22Rv1 (cell line): ENCODE measurements around the gene LRMDA.

Experiments used
- H3K27ac ChIP-seq: fragments of 450-650 bp; 2 replicates; pipeline ENCODE4 v1.5.1; 2017
- ZFX ChIP-seq: fragments of 450-650 bp; IDR thresholded peaks from 2 replicates; pipeline ENCODE4 v1.6.1; 2017; ENCODE audit warnings: antibody characterized with exemption, borderline replicate concordance
- TF ChIP-seq, protein P1 (sequence below): fragments of 450-650 bp; IDR thresholded peaks from 2 replicates; pipeline ENCODE4 v1.5.1; 2017; ENCODE audit warnings: mild to moderate bottlenecking

The LRMDA gene

DNA sequence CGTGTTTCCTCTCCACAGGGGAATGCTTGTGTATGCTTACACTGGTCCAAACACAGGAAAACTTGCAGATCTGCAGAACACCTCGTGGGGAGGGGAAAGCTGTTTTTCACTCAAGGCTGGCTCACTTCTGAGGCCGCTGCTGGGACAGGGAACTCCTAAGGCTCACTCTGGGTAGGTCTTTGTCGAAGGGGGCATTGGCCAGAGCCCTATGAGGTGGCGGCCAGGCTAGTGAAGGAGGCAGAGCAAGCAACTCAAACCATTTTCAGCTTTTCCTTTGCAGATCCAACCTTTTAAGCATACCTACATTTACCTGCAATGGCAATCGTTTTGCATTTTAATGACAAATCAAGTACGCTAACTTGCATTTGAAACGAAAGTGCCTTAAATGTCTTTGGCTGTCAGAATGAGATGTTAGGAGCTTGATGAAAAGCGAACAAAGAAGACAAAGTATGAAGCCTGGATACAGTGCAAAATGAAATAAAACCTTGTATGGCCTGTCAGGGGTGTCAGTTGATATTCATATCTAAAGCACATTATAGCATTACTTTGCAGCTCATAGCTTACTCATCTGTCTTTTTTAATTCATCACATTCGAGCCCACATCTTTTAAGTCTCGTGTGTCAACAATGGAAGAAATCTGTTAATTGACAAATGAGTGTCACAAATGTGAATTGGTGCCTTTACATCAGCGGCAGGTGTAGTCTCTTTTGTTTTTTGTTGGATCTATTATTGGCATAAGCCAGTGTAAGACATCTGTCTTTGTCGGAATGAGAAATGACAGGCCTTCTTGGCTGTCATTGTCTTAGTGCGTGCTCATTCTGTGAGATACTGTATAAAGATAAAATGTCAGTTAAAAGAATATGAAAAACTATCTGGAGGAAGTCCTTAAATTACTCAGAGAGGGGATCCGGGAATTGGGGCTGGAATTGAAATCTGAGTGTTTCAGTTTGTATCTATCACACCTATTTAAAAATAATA is 30.5 kb downstream of the LRMDA start:
- H3K27ac ChIP-seq, result no peak overlapping the region
- TF ChIP-seq, protein P1, sequence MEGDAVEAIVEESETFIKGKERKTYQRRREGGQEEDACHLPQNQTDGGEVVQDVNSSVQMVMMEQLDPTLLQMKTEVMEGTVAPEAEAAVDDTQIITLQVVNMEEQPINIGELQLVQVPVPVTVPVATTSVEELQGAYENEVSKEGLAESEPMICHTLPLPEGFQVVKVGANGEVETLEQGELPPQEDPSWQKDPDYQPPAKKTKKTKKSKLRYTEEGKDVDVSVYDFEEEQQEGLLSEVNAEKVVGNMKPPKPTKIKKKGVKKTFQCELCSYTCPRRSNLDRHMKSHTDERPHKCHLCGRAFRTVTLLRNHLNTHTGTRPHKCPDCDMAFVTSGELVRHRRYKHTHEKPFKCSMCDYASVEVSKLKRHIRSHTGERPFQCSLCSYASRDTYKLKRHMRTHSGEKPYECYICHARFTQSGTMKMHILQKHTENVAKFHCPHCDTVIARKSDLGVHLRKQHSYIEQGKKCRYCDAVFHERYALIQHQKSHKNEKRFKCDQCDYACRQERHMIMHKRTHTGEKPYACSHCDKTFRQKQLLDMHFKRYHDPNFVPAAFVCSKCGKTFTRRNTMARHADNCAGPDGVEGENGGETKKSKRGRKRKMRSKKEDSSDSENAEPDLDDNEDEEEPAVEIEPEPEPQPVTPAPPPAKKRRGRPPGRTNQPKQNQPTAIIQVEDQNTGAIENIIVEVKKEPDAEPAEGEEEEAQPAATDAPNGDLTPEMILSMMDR, result no peak
- TF ChIP-seq ZFX, result no peak

DNA sequence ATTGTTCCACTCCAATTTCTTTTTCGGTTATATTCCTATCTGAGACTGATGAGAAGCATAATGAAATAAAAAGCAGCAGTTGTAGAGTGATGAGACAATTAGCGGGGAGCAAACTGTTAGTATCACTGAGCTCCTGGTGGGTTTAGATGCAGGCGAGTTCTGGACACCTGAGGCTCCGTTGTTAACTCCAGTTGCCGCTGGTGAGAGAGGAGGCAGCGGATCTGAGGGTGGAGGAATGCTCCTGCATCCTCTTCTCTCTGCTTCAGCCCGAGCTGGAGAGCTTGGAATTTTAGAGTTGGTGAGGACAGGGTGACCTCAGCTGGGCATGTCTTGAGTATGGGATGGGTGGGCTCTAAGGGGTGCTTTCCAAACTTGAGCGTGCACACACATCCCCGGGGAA is 31.4 kb downstream of the LRMDA start:
- H3K27ac ChIP-seq, result no peak overlapping the region
- TF ChIP-seq ZFX, result no peak
- TF ChIP-seq, protein P1, result no peak

DNA sequence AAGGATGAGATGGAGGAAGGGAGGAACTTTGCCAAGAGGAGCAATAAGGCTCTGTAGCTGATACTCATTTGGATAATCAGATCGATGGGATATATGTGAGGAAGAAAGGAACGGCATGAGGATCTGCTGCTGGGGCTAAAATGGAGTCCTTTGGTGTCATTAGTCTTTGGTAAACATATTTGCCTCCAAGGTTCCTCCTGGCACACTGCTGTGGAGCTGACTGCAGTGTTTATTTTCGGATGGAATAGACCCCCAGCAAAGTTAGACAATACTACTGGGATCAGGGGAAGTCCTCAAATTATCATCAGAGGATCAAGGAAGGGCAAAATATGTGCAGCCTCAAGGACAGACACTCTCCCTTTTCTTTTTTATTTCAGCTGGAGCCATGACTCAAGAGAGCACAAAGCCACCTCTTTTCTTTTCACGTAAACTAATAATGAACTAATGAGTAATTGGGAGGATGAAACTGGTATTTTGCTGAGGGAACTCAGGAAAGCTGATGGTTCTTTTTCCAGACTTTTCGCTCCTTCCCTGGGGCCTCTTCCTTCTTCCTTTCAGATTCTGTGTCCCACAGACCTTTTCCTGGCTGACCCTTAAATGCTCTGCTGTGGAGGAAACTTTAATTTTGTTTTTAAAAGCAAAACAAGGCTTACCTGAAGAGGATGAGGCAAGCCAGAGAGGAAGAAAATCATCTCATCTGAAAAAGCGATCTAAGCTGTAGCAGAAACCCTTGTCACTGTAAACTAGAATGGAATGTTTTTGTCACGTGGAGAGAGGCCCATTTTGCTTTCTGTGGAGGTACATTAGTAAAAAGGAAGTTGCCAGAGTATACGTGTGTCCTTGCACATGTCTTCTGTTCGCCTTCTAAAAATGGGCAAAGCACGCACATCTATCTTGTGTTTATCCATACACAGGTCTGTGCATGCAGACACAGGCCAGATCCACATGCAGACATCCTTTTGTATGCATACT is 33.3 kb downstream of the LRMDA start:
- TF ChIP-seq, protein P1, result no peak
- no peak for TF ChIP-seq ZFX
- H3K27ac ChIP-seq, result no peak overlapping the region

DNA sequence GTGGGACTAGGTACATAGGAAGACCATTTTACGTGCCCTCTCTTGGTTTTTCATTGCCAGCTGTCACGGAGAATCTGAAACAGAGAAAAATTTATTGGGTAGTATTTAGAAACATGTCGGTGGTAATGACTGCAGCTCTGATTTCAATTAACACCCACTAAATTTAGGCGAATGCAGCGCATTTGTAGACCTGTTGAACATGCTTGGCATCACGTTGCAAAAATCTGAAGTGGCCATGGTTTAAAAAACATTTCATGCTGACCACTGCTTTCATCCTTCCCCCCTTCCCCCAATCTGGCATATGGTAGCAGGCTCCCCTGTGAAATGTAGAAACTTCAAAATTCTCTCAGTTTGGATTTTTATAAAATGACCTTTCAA is 34.0 kb downstream of the LRMDA start:
- no peak overlapping the region for H3K27ac ChIP-seq

DNA sequence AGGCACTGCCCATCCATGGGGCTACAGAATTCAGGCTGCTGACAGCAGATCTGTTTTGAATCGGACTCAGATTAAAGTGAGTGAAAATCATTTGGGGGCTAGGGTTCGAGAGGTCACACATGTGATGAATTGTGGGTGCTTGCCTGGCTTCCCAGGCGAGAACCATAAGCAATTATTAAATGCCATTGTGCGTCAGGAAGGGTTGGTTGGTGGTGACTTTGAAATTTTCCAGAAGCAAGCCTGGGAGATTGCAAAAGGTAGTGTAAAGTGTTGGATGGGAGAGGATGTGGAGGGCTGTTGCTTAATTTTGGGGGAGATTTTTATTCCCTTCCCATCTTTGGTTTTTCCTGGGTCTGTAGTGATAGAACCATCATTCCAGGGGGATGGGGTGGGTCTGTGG is 34.6 kb downstream of the LRMDA start:
- H3K27ac ChIP-seq, result no peak overlapping the region
- no peak for TF ChIP-seq ZFX
- TF ChIP-seq, protein P1, result no peak

More for the DNA sequence above, 34.0 kb downstream of the LRMDA start:
- TF ChIP-seq ZFX, result no peak
- TF ChIP-seq, protein P1, result no peak

DNA sequence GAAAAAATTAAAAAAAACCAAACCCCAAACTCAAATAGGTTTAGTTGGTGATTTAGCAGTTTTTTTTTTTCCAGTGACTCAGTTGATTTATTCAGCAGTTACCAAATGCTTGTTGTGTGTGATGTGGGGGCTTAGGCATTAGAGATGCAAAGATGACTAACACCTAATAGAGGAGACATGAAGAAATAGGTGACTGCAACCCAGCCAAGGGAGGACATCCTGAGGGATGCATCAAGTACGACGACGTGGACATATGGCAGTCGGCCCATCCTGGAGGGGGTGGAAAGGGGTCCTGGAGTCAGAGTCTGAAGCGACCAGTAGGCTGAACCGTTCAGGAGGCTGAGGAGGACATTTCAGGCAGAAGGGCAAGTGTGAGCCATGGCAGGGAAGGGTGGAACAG is 35.5 kb downstream of the LRMDA start:
- TF ChIP-seq, protein P1, result no peak
- no peak for TF ChIP-seq ZFX
- no peak overlapping the region for H3K27ac ChIP-seq
